C4-2B (cell line): Measurements from ENCODE around the gene MSTN.

ENCODE experiments used
- ZFX ChIP-seq: fragments of 450-650 bp; IDR thresholded peaks from 2 replicates; pipeline ENCODE4 v1.6.1; 2017
- TF ChIP-seq, protein P1 (sequence below): fragments of 450-650 bp; conservative IDR thresholded peaks from 2 replicates; pipeline ENCODE4 v1.5.1; 2017; ENCODE audit warnings: mild to moderate bottlenecking

DNA sequence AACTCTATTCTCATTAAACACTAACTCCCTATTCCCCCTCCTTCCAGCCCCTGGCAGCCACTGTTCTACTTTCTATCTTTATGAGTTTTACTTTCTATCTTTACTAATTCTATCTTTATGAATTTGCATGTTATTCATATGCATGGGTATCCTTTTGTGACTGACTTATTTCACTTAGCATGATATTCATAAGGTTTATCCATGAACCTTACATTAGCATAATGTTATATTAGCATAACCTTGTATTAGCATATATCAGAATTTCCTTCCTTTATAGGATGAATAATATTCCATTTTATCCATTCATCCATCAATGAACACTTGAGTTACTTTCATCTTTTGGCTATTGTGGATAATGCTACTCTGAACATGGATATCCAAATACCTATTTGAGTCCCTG lies 41.8 kb downstream of the MSTN start:
- TF ChIP-seq, protein P1, sequence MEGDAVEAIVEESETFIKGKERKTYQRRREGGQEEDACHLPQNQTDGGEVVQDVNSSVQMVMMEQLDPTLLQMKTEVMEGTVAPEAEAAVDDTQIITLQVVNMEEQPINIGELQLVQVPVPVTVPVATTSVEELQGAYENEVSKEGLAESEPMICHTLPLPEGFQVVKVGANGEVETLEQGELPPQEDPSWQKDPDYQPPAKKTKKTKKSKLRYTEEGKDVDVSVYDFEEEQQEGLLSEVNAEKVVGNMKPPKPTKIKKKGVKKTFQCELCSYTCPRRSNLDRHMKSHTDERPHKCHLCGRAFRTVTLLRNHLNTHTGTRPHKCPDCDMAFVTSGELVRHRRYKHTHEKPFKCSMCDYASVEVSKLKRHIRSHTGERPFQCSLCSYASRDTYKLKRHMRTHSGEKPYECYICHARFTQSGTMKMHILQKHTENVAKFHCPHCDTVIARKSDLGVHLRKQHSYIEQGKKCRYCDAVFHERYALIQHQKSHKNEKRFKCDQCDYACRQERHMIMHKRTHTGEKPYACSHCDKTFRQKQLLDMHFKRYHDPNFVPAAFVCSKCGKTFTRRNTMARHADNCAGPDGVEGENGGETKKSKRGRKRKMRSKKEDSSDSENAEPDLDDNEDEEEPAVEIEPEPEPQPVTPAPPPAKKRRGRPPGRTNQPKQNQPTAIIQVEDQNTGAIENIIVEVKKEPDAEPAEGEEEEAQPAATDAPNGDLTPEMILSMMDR = no peak
- no peak for TF ChIP-seq ZFX
